Neutrophil (primary cell): ENCODE data around the gene ZNF43.

Experiments
- H3K27ac ChIP-seq: fragments of 200-600 bp; sonication (generic); 2 replicates; pipeline ENCODE4 v1.5.1; 2016; ENCODE audit warnings: mild to moderate bottlenecking, moderate library complexity
- H3K27me3 ChIP-seq: fragments of 200-600 bp; sonication (generic); 2 replicates; pipeline ENCODE4 v1.6.0; 2016; ENCODE audit warnings: mild to moderate bottlenecking
- H3K36me3 ChIP-seq: fragments of 200-600 bp; sonication (generic); 2 replicates; pipeline ENCODE4 v1.5.1; 2017
- H3K4me1 ChIP-seq, 2 experiments: fragments of 200-600 bp in 1 of 2; sonication (generic) in 1 of 2; 1 replicate in 1 of 2; 2 replicates in 1 of 2; pipeline versions ENCODE4 v1.5.1 to v1.6.1; 2013 to 2016; ENCODE audit warnings: low read depth in 1 of 2, low read length in 1 of 2, mild to moderate bottlenecking in 1 of 2, moderate library complexity in 1 of 2; ENCODE audit not compliant: control insufficient read depth in 1 of 2, insufficient read depth in 1 of 2
- H3K4me3 ChIP-seq, 2 experiments: fragments of 200-600 bp in 1 of 2; sonication (generic) in 1 of 2; 1 replicate in 1 of 2; 2 replicates in 1 of 2; pipeline ENCODE4 v1.5.1; 2013 to 2016; ENCODE audit warnings: low read depth in 1 of 2, low read length in 1 of 2, mild to moderate bottlenecking in 1 of 2, moderate library complexity in 1 of 2
- H3K9me3 ChIP-seq: fragments of 200-600 bp; sonication (generic); 2 replicates; pipeline ENCODE4 v1.5.1; 2016
- CTCF ChIP-seq: fragments of 200-600 bp; sonication (generic); IDR thresholded peaks from 2 replicates; pipeline ENCODE4 v1.5.1; 2016; ENCODE audit warnings: antibody characterized with exemption

Gene ZNF43

GRCh38 chr19:21856773-21857514 lies 21.0 kb upstream of the ZNF43 start:
- no peaks in the 10 kb centered on the region for H3K9me3 ChIP-seq
- H3K36me3 ChIP-seq, result no peaks in the 10 kb centered on the region
- no peak overlapping the region for H3K27ac ChIP-seq
- no peak for TF ChIP-seq CTCF
- H3K27me3 ChIP-seq, result no peaks in the 10 kb centered on the region
- peaks cover 0 to 7% of the 10 kb centered on the region in 2 experiments for H3K4me1 ChIP-seq
- no peak overlapping the region for H3K4me3 ChIP-seq

GRCh38 chr19:21851596-21852345 lies 15.8 kb upstream of the ZNF43 start:
- peak overlapping the region; percentile 82 to 85 for H3K4me3 ChIP-seq

GRCh38 chr19:21850656-21851255 lies 14.8 kb upstream of the ZNF43 start:
- Histone ChIP-seq H3K4me3 (peak overlapping the region in 1 of 2 experiments; percentile 82), H3K4me1 (peaks cover 23 to 29% of the 10 kb centered on the region in 2 experiments), H3K27me3 (no peaks in the 10 kb centered on the region), H3K9me3 (no peaks in the 10 kb centered on the region), H3K27ac (peak overlapping the region; percentile 18), H3K36me3 (peaks cover 7% of the 10 kb centered on the region)
- TF ChIP-seq CTCF, result no peak

More at GRCh38 chr19:21851596-21852345, 15.8 kb upstream of the ZNF43 start:
- H3K27ac ChIP-seq, result peak overlapping the region; percentile 81
- no peaks in the 10 kb centered on the region for H3K27me3 ChIP-seq
- peaks cover 7% of the 10 kb centered on the region for H3K36me3 ChIP-seq
- H3K9me3 ChIP-seq, result no peaks in the 10 kb centered on the region
- TF ChIP-seq CTCF, result no peak
- H3K4me1 ChIP-seq, result peaks cover 13 to 19% of the 10 kb centered on the region in 2 experiments

- Histone ChIP-seq H3K36me3 (peaks cover 16% of the 10 kb centered on the region), H3K27ac (no peak overlapping the region)
- no peak for TF ChIP-seq CTCF
Measured at GRCh38 chr19:21848706-21849105, 12.7 kb upstream of the ZNF43 start.

GRCh38 chr19:21843081-21843480 lies 7.1 kb upstream of the ZNF43 start:
- peaks cover 62 to 64% of the 10 kb centered on the region in 2 experiments for H3K4me1 ChIP-seq
- H3K27ac ChIP-seq, result peak overlapping the region; percentile 44
- no peaks in the 10 kb centered on the region for H3K9me3 ChIP-seq
- no peaks in the 10 kb centered on the region for H3K27me3 ChIP-seq
- no peak overlapping the region for H3K4me3 ChIP-seq
- no peak for TF ChIP-seq CTCF
- peaks cover 22% of the 10 kb centered on the region for H3K36me3 ChIP-seq

More at GRCh38 chr19:21848706-21849105, 12.7 kb upstream of the ZNF43 start:
- no peak overlapping the region for H3K4me3 ChIP-seq
- H3K27me3 ChIP-seq, result no peaks in the 10 kb centered on the region
- no peaks in the 10 kb centered on the region for H3K9me3 ChIP-seq
- H3K4me1 ChIP-seq, result peaks cover 24 to 29% of the 10 kb centered on the region in 2 experiments
